AG04450 (cell line): ENCODE data around the gene PTCD2. TPM values are rescaled to one million over a fixed set of nuclear protein-coding genes. Genes with fewer than 3 reads are reported as not detected.
"Not testable (repeated sequence)": the region's sequence is repeated elsewhere in the genome, so short reads cannot be mapped to it uniquely, and the experiment has no call there.

Source experiments
- CTCF ChIA-PET: fragments of 300-600, 350-600 bp; formaldehyde crosslinking; extraction: SDS; loops from one replicate; lab custom pipeline; 2022; ENCODE audit warnings: antibody characterized with exemption, inconsistent platforms; lab: Charles Lee
- POLR2A ChIA-PET: fragments of 350-600 bp; formaldehyde crosslinking; extraction: SDS; loops from one replicate; lab custom pipeline; 2021; ENCODE audit warnings: antibody characterized with exemption, inconsistent platforms; lab: Yijun Ruan, JAX
- DNase-seq: peaks from one replicate; pipeline ENCODE4 v3.0.0-alpha.2; 2011; ENCODE audit warnings: low read depth, low spot score
- H3K27ac ChIP-seq: one replicate; pipeline ENCODE4 v1.5.1; 2012; ENCODE audit warnings: low read depth, low read length, control low read depth
- H3K27me3 ChIP-seq: one replicate; pipeline ENCODE4 v1.6.0; 2012; ENCODE audit warnings: low read length; ENCODE audit not compliant: control insufficient read depth, insufficient read depth
- H3K4me3 ChIP-seq: 2 replicates; pipeline ENCODE4 v1.5.1; 2011; ENCODE audit warnings: mild to moderate bottlenecking, low read depth, low read length, control low read depth
- H3K9me3 ChIP-seq: 2 replicates; pipeline ENCODE4 v1.5.1; 2012; ENCODE audit warnings: low read length; ENCODE audit not compliant: control insufficient read depth, insufficient read depth
- polyA plus RNA-seq: library from polyadenylated mRNA; depleted of rRNA; stranded (reverse); fragments of >200 nt; gene quantifications from 2 replicates; pipeline ENCODE4 v1.2.3, GENCODE V29; 2011
- TF ChIP-seq, protein P1 (sequence below): IDR thresholded peaks from 2 replicates; pipeline ENCODE4 v1.5.1; 2011; ENCODE audit warnings: low read depth, low read length, control low read depth, inconsistent platforms

Gene PTCD2
- polyA plus RNA-seq, 1 experiment: 13.9 TPM

DNA sequence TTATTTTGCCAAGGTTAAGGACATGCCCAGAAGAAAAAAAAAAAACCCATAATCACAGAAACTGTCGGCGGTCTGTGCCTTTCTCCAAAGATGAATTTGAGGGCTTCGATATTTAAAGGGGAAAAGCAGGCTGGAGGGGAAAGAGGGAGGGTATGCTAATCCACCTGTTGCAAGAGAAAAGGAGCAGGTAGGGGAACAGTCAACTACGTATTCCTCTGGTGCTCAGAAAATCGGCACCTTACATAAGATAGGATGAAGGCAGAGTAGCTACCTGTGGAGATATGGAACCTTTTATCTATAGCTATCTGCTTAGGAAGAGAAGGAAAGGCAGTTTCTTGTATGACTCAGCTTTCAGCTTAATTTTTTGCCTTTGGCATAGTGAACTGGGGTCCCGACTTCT is 77.7 kb downstream of the PTCD2 start:
- Histone ChIP-seq H3K9me3 (peaks cover 10% of the 10 kb centered on the region; the same call in 1 of the 2 replicates), H3K27ac (no peak overlapping the region), H3K27me3 (no peaks in the 10 kb centered on the region), H3K4me3 (no peak overlapping the region)
- ChIA-PET CTCF (interaction anchor here (0.7 to 1.3 kb wide), 2 partner anchors 19 to 31 kb away, joined by 3 to 4 read pairs; no protein-coding TSS in a partner anchor), POLR2A (interaction anchor here (0.7 kb wide), 1 partner anchor 420 kb away, joined by 3 read pairs; no protein-coding TSS in a partner anchor)
- no peak for DNase-seq
- TF ChIP-seq, protein P1, sequence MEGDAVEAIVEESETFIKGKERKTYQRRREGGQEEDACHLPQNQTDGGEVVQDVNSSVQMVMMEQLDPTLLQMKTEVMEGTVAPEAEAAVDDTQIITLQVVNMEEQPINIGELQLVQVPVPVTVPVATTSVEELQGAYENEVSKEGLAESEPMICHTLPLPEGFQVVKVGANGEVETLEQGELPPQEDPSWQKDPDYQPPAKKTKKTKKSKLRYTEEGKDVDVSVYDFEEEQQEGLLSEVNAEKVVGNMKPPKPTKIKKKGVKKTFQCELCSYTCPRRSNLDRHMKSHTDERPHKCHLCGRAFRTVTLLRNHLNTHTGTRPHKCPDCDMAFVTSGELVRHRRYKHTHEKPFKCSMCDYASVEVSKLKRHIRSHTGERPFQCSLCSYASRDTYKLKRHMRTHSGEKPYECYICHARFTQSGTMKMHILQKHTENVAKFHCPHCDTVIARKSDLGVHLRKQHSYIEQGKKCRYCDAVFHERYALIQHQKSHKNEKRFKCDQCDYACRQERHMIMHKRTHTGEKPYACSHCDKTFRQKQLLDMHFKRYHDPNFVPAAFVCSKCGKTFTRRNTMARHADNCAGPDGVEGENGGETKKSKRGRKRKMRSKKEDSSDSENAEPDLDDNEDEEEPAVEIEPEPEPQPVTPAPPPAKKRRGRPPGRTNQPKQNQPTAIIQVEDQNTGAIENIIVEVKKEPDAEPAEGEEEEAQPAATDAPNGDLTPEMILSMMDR: no peak

DNA sequence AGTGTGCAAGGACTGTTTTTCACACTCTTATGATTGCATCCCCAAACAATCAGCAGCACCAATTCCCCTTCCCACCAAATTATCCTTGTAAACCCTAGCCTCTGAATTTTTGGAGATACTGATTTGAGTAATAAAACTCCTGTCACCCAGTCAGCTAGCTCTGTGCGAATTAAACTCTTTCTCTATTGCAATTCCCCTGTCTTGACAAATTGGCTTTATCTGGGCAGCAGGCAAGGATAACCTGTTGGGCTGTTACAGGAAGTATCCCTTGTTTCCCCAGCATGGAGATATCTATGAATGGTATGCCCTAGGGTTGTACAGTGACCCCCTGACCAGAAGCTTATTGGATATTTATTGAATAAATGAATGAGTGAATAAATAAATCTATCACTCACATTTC is 80.8 kb downstream of the PTCD2 start:
- ChIA-PET POLR2A (no interaction called here), CTCF (no interaction called here)
- Histone ChIP-seq H3K27ac (no peak overlapping the region), H3K4me3 (no peak overlapping the region), H3K27me3 (no peaks in the 10 kb centered on the region), H3K9me3 (peaks cover 10% of the 10 kb centered on the region; the same call in 1 of the 2 replicates)
- DNase-seq: no peak
- TF ChIP-seq, protein P1: no peak

DNA sequence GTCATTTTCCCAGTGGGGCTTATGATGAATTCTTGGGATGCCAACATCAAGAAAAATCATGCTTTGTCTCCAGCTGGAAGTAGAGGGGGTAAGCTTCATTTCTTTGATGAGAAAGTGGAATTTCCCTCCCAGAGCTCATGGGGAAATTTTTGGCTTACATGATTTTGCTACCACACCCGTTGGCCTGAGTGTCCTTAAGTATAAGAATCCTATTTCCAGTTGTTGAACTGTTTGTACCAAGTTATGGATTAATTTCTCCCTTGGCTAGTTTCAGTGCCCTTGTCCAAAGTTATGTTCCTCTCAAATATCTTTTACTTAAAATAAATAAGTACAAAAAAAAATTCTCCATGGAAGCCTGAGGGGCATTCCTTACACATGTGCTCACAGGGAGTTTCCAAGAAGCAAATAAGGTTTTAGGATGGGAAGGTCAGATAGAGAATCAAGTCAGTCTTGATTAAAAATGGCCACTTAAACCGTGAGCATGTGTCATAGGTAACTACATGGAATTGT is 82.3 kb downstream of the PTCD2 start:
- ChIA-PET POLR2A (no interaction called here), CTCF (interaction anchor here (0.9 to 2.1 kb wide), 2 partner anchors 15 to 122 kb away, joined by 3 to 8 read pairs; no protein-coding TSS in a partner anchor)
- TF ChIP-seq, protein P1: no peak
- Histone ChIP-seq H3K9me3 (peaks cover 10% of the 10 kb centered on the region; the same call in 1 of the 2 replicates), H3K4me3 (no peak overlapping the region), H3K27me3 (no peaks in the 10 kb centered on the region), H3K27ac (peak overlapping the region; percentile 63)
- DNase-seq: peak; percentile 33

DNA sequence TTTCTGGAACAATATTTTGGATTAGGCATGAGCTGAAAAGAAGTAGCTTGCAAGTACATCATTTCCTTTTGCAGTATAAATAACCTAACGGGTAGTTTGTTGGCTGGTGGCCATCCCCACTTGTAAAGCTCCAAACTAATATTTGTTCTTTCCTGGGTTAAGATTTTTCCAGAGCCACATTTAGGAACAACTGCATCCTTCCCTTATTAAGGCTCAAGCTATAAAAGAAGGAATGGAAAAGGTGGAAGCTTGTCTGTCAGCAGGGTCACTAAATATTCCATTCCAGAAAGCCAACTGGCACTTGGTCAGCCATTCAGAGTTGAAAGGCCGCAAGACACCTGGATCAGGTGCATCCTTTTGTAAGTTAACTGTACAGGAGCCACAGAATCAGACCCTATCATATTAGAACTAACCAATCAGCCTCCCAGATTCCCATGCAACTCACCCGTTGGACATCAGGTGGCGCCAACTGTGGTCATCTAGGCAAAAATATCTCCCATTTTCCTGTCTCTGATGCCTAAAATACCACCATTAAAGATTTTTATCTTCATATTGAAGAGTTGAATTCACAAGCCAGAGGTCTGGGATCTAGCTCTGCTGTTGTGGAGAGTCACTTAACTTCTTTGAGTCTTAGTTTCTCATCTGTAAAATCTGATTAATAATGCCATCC is 82.9 kb downstream of the PTCD2 start:
- no peak overlapping the region for H3K27ac ChIP-seq
- peaks cover 10% of the 10 kb centered on the region; the same call in 1 of the 2 replicates for H3K9me3 ChIP-seq
- DNase-seq: no peak
- CTCF ChIA-PET: interaction anchor here (0.6 to 2.1 kb wide), 3 partner anchors 16 to 170 kb away, joined by 3 to 8 read pairs (median 3); no protein-coding TSS in a partner anchor
- POLR2A ChIA-PET: no interaction called here
- TF ChIP-seq, protein P1: peak; percentile 44
- no peak overlapping the region for H3K4me3 ChIP-seq
- no peaks in the 10 kb centered on the region for H3K27me3 ChIP-seq

DNA sequence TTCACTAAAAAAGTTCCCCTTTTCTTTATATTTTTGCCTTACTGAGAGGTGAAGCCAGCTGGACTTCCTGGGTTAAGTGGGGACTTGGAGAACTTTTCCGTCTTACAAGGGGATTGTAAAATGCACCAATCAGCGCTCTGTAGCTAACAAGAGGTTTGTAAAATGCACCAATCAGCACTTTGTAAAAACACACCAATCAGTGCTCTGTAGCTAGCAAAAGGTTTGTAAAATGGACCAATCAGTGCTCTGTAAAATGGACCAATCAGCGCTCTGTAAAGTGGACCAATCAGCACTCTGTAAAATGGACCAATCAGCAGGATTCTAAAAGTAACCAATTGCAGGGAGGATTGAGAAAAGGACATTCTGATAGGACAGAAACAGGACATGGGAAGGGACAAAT is 84.6 kb downstream of the PTCD2 start:
- H3K4me3 ChIP-seq, H3K27ac ChIP-seq, CTCF ChIA-PET, DNase-seq, POLR2A ChIA-PET, H3K9me3 ChIP-seq, H3K27me3 ChIP-seq: not testable (repeated sequence)
